ENCODE measurements around the gene BRD8. TPM values are rescaled to one million over a fixed set of nuclear protein-coding genes. Genes with fewer than 3 reads are reported as not detected.

BRD8 gene
- total and polyA plus RNA-seq, 2 experiments from 2014 or later: 45.8 to 117 TPM

DNA sequence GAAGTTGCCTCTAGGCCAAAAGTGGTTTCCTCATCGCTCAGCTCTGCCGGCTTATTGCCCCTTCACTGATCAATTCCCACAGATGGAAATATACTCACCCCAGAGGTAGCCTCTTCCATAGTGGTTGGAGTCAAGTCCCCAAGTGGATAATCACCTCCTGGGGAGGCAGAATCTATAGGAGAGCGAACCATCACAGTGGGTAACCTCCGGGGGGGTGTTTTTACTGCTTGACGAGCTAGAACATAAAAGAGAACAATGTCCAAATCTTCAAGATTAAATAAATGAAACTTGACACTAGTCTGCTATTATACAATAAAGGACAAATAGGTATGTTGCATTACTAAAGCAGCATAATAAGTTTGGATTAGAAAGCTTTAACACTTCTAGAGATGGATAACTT lies 9.3 kb downstream of the BRD8 start:
- no peak overlapping the region for H3K4me3 ChIP-seq
- H3K4me1 ChIP-seq (ENCODE audit: insufficient read depth): no peaks in the 10 kb centered on the region
- no peak overlapping the region for H3K27ac Mint-ChIP-seq
- peaks cover 91% of the 10 kb centered on the region for H3K36me3 ChIP-seq (ENCODE audit: insufficient read depth)
- no peaks in the 10 kb centered on the region for H3K79me2 ChIP-seq (replicated peaks; ENCODE audit: insufficient read depth)
- no peak overlapping the region for H2AFZ ChIP-seq
- DNase-seq (ENCODE audit: low spot score) (no peak), ATAC-seq (no peak)
- H3F3A ChIP-seq (replicated peaks; ENCODE audit: low read depth): no peaks in the 10 kb centered on the region
- H4K20me1 ChIP-seq (replicated peaks; ENCODE audit: insufficient read depth): peaks cover 26% of the 10 kb centered on the region
- no peaks in the 10 kb centered on the region for H3K27me3 Mint-ChIP-seq (ENCODE audit: insufficient read depth, low read depth, poor library complexity)
- no peak overlapping the region for H3K4me2 ChIP-seq
- H3K9me3 Mint-ChIP-seq: no peaks in the 10 kb centered on the region
- TF ChIP-seq, protein P1, sequence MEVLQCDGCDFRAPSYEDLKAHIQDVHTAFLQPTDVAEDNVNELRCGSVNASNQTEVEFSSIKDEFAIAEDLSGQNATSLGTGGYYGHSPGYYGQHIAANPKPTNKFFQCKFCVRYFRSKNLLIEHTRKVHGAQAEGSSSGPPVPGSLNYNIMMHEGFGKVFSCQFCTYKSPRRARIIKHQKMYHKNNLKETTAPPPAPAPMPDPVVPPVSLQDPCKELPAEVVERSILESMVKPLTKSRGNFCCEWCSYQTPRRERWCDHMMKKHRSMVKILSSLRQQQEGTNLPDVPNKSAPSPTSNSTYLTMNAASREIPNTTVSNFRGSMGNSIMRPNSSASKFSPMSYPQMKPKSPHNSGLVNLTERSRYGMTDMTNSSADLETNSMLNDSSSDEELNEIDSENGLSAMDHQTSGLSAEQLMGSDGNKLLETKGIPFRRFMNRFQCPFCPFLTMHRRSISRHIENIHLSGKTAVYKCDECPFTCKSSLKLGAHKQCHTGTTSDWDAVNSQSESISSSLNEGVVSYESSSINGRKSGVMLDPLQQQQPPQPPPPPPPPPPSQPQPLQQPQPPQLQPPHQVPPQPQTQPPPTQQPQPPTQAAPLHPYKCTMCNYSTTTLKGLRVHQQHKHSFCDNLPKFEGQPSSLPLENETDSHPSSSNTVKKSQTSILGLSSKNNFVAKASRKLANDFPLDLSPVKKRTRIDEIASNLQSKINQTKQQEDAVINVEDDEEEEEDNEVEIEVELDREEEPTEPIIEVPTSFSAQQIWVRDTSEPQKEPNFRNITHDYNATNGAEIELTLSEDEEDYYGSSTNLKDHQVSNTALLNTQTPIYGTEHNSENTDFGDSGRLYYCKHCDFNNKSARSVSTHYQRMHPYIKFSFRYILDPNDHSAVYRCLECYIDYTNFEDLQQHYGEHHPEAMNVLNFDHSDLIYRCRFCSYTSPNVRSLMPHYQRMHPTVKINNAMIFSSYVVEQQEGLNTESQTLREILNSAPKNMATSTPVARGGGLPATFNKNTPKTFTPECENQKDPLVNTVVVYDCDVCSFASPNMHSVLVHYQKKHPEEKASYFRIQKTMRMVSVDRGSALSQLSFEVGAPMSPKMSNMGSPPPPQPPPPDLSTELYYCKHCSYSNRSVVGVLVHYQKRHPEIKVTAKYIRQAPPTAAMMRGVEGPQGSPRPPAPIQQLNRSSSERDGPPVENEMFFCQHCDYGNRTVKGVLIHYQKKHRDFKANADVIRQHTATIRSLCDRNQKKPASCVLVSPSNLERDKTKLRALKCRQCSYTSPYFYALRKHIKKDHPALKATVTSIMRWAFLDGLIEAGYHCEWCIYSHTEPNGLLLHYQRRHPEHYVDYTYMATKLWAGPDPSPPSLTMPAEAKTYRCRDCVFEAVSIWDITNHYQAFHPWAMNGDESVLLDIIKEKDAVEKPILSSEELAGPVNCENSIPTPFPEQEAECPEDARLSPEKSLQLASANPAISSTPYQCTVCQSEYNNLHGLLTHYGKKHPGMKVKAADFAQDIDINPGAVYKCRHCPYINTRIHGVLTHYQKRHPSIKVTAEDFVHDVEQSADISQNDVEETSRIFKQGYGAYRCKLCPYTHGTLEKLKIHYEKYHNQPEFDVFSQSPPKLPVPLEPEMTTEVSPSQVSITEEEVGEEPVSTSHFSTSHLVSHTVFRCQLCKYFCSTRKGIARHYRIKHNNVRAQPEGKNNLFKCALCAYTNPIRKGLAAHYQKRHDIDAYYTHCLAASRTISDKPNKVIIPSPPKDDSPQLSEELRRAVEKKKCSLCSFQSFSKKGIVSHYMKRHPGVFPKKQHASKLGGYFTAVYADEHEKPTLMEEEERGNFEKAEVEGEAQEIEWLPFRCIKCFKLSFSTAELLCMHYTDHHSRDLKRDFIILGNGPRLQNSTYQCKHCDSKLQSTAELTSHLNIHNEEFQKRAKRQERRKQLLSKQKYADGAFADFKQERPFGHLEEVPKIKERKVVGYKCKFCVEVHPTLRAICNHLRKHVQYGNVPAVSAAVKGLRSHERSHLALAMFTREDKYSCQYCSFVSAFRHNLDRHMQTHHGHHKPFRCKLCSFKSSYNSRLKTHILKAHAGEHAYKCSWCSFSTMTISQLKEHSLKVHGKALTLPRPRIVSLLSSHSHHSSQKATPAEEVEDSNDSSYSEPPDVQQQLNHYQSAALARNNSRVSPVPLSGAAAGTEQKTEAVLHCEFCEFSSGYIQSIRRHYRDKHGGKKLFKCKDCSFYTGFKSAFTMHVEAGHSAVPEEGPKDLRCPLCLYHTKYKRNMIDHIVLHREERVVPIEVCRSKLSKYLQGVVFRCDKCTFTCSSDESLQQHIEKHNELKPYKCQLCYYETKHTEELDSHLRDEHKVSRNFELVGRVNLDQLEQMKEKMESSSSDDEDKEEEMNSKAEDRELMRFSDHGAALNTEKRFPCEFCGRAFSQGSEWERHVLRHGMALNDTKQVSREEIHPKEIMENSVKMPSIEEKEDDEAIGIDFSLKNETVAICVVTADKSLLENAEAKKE (CRISPR knock-in tag; IDR thresholded peaks at IDR 0.05): no peak
- TF ChIP-seq EZH2 (IDR thresholded peaks at IDR 0.05; ENCODE audit: low read depth, unreplicated experiment) (no peak), JUNB (IDR thresholded peaks at IDR 0.05; ENCODE audit: unreplicated experiment) (no peak), STAT1 (IDR thresholded peaks at IDR 0.05; ENCODE audit: unreplicated experiment) (no peak), CREB1 (CRISPR knock-in tag; IDR thresholded peaks at IDR 0.05; ENCODE audit: low read depth) (no peak), ZNF331 (CRISPR knock-in tag; IDR thresholded peaks at IDR 0.05; ENCODE audit: low read depth) (no peak), ZNF114 (CRISPR knock-in tag; IDR thresholded peaks at IDR 0.05) (no peak), NANOG (IDR thresholded peaks at IDR 0.05; ENCODE audit: borderline replicate concordance) (no peak), POLR2AphosphoS5 (IDR thresholded peaks at IDR 0.05; ENCODE audit: low read depth) (no peak), EZH2phosphoT487 (IDR thresholded peaks at IDR 0.05; ENCODE audit: unreplicated experiment) (no peak)
- TF ChIP-seq, protein P2, sequence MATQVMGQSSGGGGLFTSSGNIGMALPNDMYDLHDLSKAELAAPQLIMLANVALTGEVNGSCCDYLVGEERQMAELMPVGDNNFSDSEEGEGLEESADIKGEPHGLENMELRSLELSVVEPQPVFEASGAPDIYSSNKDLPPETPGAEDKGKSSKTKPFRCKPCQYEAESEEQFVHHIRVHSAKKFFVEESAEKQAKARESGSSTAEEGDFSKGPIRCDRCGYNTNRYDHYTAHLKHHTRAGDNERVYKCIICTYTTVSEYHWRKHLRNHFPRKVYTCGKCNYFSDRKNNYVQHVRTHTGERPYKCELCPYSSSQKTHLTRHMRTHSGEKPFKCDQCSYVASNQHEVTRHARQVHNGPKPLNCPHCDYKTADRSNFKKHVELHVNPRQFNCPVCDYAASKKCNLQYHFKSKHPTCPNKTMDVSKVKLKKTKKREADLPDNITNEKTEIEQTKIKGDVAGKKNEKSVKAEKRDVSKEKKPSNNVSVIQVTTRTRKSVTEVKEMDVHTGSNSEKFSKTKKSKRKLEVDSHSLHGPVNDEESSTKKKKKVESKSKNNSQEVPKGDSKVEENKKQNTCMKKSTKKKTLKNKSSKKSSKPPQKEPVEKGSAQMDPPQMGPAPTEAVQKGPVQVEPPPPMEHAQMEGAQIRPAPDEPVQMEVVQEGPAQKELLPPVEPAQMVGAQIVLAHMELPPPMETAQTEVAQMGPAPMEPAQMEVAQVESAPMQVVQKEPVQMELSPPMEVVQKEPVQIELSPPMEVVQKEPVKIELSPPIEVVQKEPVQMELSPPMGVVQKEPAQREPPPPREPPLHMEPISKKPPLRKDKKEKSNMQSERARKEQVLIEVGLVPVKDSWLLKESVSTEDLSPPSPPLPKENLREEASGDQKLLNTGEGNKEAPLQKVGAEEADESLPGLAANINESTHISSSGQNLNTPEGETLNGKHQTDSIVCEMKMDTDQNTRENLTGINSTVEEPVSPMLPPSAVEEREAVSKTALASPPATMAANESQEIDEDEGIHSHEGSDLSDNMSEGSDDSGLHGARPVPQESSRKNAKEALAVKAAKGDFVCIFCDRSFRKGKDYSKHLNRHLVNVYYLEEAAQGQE (IDR thresholded peaks at IDR 0.05; ENCODE audit: unreplicated experiment): no peak
- TF ChIP-seq, protein P3, sequence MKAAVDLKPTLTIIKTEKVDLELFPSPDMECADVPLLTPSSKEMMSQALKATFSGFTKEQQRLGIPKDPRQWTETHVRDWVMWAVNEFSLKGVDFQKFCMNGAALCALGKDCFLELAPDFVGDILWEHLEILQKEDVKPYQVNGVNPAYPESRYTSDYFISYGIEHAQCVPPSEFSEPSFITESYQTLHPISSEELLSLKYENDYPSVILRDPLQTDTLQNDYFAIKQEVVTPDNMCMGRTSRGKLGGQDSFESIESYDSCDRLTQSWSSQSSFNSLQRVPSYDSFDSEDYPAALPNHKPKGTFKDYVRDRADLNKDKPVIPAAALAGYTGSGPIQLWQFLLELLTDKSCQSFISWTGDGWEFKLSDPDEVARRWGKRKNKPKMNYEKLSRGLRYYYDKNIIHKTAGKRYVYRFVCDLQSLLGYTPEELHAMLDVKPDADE (IDR thresholded peaks at IDR 0.05): no peak
- TF ChIP-seq, protein P4, sequence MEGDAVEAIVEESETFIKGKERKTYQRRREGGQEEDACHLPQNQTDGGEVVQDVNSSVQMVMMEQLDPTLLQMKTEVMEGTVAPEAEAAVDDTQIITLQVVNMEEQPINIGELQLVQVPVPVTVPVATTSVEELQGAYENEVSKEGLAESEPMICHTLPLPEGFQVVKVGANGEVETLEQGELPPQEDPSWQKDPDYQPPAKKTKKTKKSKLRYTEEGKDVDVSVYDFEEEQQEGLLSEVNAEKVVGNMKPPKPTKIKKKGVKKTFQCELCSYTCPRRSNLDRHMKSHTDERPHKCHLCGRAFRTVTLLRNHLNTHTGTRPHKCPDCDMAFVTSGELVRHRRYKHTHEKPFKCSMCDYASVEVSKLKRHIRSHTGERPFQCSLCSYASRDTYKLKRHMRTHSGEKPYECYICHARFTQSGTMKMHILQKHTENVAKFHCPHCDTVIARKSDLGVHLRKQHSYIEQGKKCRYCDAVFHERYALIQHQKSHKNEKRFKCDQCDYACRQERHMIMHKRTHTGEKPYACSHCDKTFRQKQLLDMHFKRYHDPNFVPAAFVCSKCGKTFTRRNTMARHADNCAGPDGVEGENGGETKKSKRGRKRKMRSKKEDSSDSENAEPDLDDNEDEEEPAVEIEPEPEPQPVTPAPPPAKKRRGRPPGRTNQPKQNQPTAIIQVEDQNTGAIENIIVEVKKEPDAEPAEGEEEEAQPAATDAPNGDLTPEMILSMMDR (conservative IDR thresholded peaks at IDR 0.05; ENCODE audit: low read depth in 2 of 2): no peak
- H3K27me3 ChIP-seq (ENCODE audit: insufficient read depth): no peaks in the 10 kb centered on the region
- peaks cover 88% of the 10 kb centered on the region for H3K36me3 Mint-ChIP-seq (ENCODE audit: low read depth)
- no peaks in the 10 kb centered on the region for H3K4me1 Mint-ChIP-seq
- no peak overlapping the region for H3K4me3 Mint-ChIP-seq
- no peak overlapping the region for H3K27ac ChIP-seq (ENCODE audit: low read depth)
- no peaks in the 10 kb centered on the region for H3K9me2 ChIP-seq (ENCODE audit: insufficient read depth)
